Neural progenitor cell (in vitro differentiated cells): ENCODE data around the gene MAP3K6.

ENCODE experiments used
- EZH2phosphoT487 ChIP-seq: fragments of 200-600 bp; sonication (generic); IDR thresholded peaks from 2 replicates; pipeline ENCODE4 v1.6.1; 2017; ENCODE audit warnings: antibody characterized with exemption
- TF ChIP-seq, protein P1 (sequence below): fragments of 200-600 bp; sonication (generic); IDR thresholded peaks from 2 replicates; pipeline ENCODE4 v1.5.1; 2017; ENCODE audit warnings: antibody characterized with exemption, mild to moderate bottlenecking

DNA sequence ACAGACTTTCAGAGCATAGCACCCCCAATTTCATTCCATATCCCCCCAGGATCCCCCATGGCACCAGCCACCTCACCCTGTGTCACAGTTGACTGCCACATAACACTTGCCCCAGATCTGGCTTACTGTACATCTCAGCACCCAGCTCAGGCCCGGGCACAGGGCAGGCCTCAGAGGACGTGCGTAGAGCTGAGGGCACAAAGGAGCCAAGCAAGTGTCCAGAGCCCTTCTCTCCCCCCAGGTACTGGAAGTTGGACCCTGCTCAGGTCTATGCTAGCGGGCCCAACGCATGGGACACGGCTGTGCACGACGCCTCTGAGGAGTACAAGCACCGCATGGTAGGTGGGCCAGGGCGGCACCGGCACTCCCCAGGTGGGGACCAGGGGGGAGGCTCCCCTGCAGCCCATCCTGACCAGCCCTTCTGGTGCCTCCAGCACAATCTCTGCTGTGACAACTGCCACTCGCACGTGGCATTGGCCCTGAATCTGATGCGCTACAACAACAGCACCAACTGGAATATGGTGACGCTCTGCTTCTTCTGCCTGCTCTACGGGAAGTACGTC lies 33.0 kb downstream of the MAP3K6 start:
- TF ChIP-seq, protein P1, sequence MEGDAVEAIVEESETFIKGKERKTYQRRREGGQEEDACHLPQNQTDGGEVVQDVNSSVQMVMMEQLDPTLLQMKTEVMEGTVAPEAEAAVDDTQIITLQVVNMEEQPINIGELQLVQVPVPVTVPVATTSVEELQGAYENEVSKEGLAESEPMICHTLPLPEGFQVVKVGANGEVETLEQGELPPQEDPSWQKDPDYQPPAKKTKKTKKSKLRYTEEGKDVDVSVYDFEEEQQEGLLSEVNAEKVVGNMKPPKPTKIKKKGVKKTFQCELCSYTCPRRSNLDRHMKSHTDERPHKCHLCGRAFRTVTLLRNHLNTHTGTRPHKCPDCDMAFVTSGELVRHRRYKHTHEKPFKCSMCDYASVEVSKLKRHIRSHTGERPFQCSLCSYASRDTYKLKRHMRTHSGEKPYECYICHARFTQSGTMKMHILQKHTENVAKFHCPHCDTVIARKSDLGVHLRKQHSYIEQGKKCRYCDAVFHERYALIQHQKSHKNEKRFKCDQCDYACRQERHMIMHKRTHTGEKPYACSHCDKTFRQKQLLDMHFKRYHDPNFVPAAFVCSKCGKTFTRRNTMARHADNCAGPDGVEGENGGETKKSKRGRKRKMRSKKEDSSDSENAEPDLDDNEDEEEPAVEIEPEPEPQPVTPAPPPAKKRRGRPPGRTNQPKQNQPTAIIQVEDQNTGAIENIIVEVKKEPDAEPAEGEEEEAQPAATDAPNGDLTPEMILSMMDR, result no peak
- no peak for TF ChIP-seq EZH2phosphoT487
